ENCODE measurements around the gene ISL2.
"Not testable (repeated sequence)": the region's sequence is repeated elsewhere in the genome, so short reads cannot be mapped to it uniquely, and the experiment has no call there.

Gene ISL2

GRCh38 chr15:76336254-76337058 lies at the start of gene ISL2:
Gene ISL2, plus strand, starts transcription at chr15:76336773. Its CDS starts 111 bp downstream, at chr15:76336884.
- in situ Hi-C loops (cut with HindIII; ENCODE audit: low sequenced_read_pairs) = loop anchor here (5.0 kb wide), 1 partner anchor 84 kb away; no protein-coding TSS in a partner anchor

- in situ Hi-C loops (cut with HindIII; ENCODE audit: low sequenced_read_pairs) = loop anchor here (5.0 kb wide), 1 partner anchor 38 kb away; no protein-coding TSS in a partner anchor
Observed at GRCh38 chr15:76289582-76289981, 47.0 kb upstream of the ISL2 start.

- in situ Hi-C loops (cut with HindIII; ENCODE audit: low sequenced_read_pairs) = no loop called here
Observed at GRCh38 chr15:76293361-76293760, 43.2 kb upstream of the ISL2 start.

- in situ Hi-C loops (cut with HindIII; ENCODE audit: low sequenced_read_pairs) = not testable (repeated sequence)
Observed at GRCh38 chr15:76294463-76294862, 42.1 kb upstream of the ISL2 start.

- in situ Hi-C loops (cut with HindIII; ENCODE audit: low sequenced_read_pairs) = no loop called here
Observed at GRCh38 chr15:76296849-76297248, 39.7 kb upstream of the ISL2 start.

- in situ Hi-C loops (cut with HindIII; ENCODE audit: low sequenced_read_pairs) = not testable (repeated sequence)
Observed at GRCh38 chr15:76297951-76298350, 38.6 kb upstream of the ISL2 start.

- in situ Hi-C loops (cut with HindIII; ENCODE audit: low sequenced_read_pairs) = no loop called here
Observed at GRCh38 chr15:76298986-76299385, 37.6 kb upstream of the ISL2 start.

- in situ Hi-C loops (cut with HindIII; ENCODE audit: low sequenced_read_pairs) = no loop called here
Observed at GRCh38 chr15:76299786-76300185, 36.8 kb upstream of the ISL2 start.

- in situ Hi-C loops (cut with HindIII; ENCODE audit: low sequenced_read_pairs) = no loop called here
Observed at GRCh38 chr15:76303909-76304308, 32.7 kb upstream of the ISL2 start.

GRCh38 chr15:76309601-76310330 lies 26.8 kb upstream of the ISL2 start:
- in situ Hi-C loops (cut with HindIII; ENCODE audit: low sequenced_read_pairs) = no loop called here

GRCh38 chr15:76310475-76311099 lies 26.0 kb upstream of the ISL2 start:
- in situ Hi-C loops (cut with HindIII; ENCODE audit: low sequenced_read_pairs) = no loop called here

GRCh38 chr15:76311100-76311953 lies 25.2 kb upstream of the ISL2 start, which contains the start of gene ETFA:
Gene ETFA, minus strand, starts transcription at chr15:76311469. Its CDS starts 81 bp downstream, at chr15:76311388.
- in situ Hi-C loops (cut with HindIII; ENCODE audit: low sequenced_read_pairs) = no loop called here

GRCh38 chr15:76312540-76313174 lies 23.9 kb upstream of the ISL2 start:
- in situ Hi-C loops (cut with HindIII; ENCODE audit: low sequenced_read_pairs) = no loop called here

- in situ Hi-C loops (cut with HindIII; ENCODE audit: low sequenced_read_pairs) = not testable (repeated sequence)
Observed at GRCh38 chr15:76313175-76313567, 23.4 kb upstream of the ISL2 start.

- in situ Hi-C loops (cut with HindIII; ENCODE audit: low sequenced_read_pairs) = no loop called here
Observed at GRCh38 chr15:76313731-76314130, 22.8 kb upstream of the ISL2 start.

GRCh38 chr15:76320012-76320411 lies 16.6 kb upstream of the ISL2 start:
- in situ Hi-C loops (cut with HindIII; ENCODE audit: low sequenced_read_pairs) = no loop called here

- in situ Hi-C loops (cut with HindIII; ENCODE audit: low sequenced_read_pairs) = no loop called here
Observed at GRCh38 chr15:76321171-76321570, 15.4 kb upstream of the ISL2 start.

GRCh38 chr15:76321602-76322001 lies 15.0 kb upstream of the ISL2 start:
- in situ Hi-C loops (cut with HindIII; ENCODE audit: low sequenced_read_pairs) = no loop called here

GRCh38 chr15:76324066-76324465 lies 12.5 kb upstream of the ISL2 start:
- in situ Hi-C loops (cut with HindIII; ENCODE audit: low sequenced_read_pairs) = no loop called here

GRCh38 chr15:76325704-76326103 lies 10.9 kb upstream of the ISL2 start:
- in situ Hi-C loops (cut with HindIII; ENCODE audit: low sequenced_read_pairs) = loop anchor here (5.0 kb wide), 1 partner anchor 38 kb away; no protein-coding TSS in a partner anchor
